K562 (cell line): ENCODE data around the gene PRKCE. TPM values are rescaled to one million over a fixed set of nuclear protein-coding genes. Genes with fewer than 3 reads are reported as not detected.

Source experiments
- ATAC-seq: fragments of 200-7000 bp; cut with Tn5 transposase; 3 replicates; pipeline ENCODE4 v1.9.1; 2020; ENCODE audit warnings: moderate library complexity
- BruUV-seq: library from RNA; stranded (reverse); fragments of 400-500 nt; replicated peaks from 2 replicates; lab custom pipeline; 2021; lab: Mats Ljungman, UMichigan
- CTCF ChIA-PET: fragments of 300-600 bp; formaldehyde crosslinking; extraction: SDS; loops from one replicate; lab custom pipeline; 2021; ENCODE audit warnings: low intra/inter-chr PET ratio; lab: Yijun Ruan, JAX
- POLR2A ChIA-PET: fragments of 300-600, 350-650 bp; sonication (Branson Sonifier 250); formaldehyde crosslinking; extraction: SDS; loops from one replicate; lab custom pipeline; 2021; ENCODE audit warnings: antibody characterized with exemption, inconsistent platforms; lab: Yijun Ruan, JAX
- DNase-seq, 4 experiments: peaks; one replicate each; pipeline versions ENCODE4 v3.0.0 to v3.0.0-alpha.2; 2011 to 2018; ENCODE audit warnings: low spot score in 3 of 4, mixed read lengths in 3 of 4; ENCODE audit errors: extremely low read depth in 1 of 4
- FAIRE-seq: peaks from 2 replicates; lab custom pipeline; 2011; peaks lifted over from hg19 to GRCh38; lab: Jason Lieb, UNC
- H2AFZ ChIP-seq: 2 replicates; pipeline ENCODE4 v1.6.0; 2011; ENCODE audit warnings: low read depth, low read length, control low read depth, inconsistent platforms
- H3K27ac ChIP-seq: fragments of 200-600 bp; 3 replicates; pipeline ENCODE4 v1.8.0; 2011; ENCODE audit warnings: low read depth, mild to moderate bottlenecking, control low read depth, inconsistent platforms, low read length, moderate library complexity, mixed read lengths; ENCODE audit errors: extremely low read depth
- H3K27me3 ChIP-seq, 2 experiments: fragments of 300-600 bp in 1 of 2; 2 replicates in 1 of 2; 3 replicates in 1 of 2; pipeline versions ENCODE4 v1.6.0 to v1.8.0; 2011; ENCODE audit warnings: inconsistent platforms in 2 of 2, low read length in 2 of 2, mild to moderate bottlenecking in 1 of 2, mixed read lengths in 1 of 2, moderate library complexity in 1 of 2; ENCODE audit not compliant: control insufficient read depth in 2 of 2, insufficient read depth in 2 of 2
- H3K36me3 ChIP-seq: fragments of 300-600 bp; 3 replicates; pipeline ENCODE4 v1.8.0; 2011; ENCODE audit warnings: mild to moderate bottlenecking, low read length, inconsistent platforms; ENCODE audit not compliant: control insufficient read depth, insufficient read depth
- H3K4me1 ChIP-seq, 2 experiments: fragments of 200-600 bp in 1 of 2; replicated peaks in 1 of 2; 2 replicates in 1 of 2; 3 replicates in 1 of 2; pipeline versions ENCODE4 v1.5.1 to v1.8.0; 2011; ENCODE audit warnings: inconsistent platforms in 2 of 2, low read length in 2 of 2, mild to moderate bottlenecking in 1 of 2, mixed read lengths in 1 of 2, moderate library complexity in 1 of 2; ENCODE audit not compliant: control insufficient read depth in 2 of 2, insufficient read depth in 2 of 2
- H3K4me2 ChIP-seq: 2 replicates; pipeline ENCODE4 v1.6.1; 2011; ENCODE audit warnings: low read length, control low read depth, inconsistent platforms, mixed read lengths; ENCODE audit not compliant: insufficient read depth
- H3K4me3 ChIP-seq: fragments of 200-600 bp; sonication (generic), shearing (Covaris generic); 2 replicates; pipeline ENCODE4 v1.5.1; 2016; ENCODE audit warnings: control low read depth, inconsistent platforms
- H3K79me2 ChIP-seq: fragments of 200-600 bp; 3 replicates; pipeline ENCODE4 v1.8.0; 2011; ENCODE audit warnings: low read length, inconsistent platforms; ENCODE audit not compliant: control insufficient read depth, insufficient read depth
- H3K9ac ChIP-seq, 2 experiments: 2 replicates each; pipeline versions ENCODE4 v1.6.0 to v1.6.1; 2011; ENCODE audit warnings: low read depth in 2 of 2, low read length in 2 of 2, control low read depth in 1 of 2, inconsistent platforms in 1 of 2, mild to moderate bottlenecking in 1 of 2, mixed read lengths in 1 of 2; ENCODE audit not compliant: insufficient read depth in 1 of 2
- H3K9me1 ChIP-seq: one replicate; pipeline ENCODE4 v1.6.0; 2011; ENCODE audit warnings: inconsistent platforms, mild to moderate bottlenecking, low read length, moderate library complexity; ENCODE audit not compliant: control insufficient read depth, insufficient read depth
- H3K9me3 ChIP-seq: replicated peaks from 2 replicates; pipeline ENCODE4 v1.5.1; 2011; ENCODE audit warnings: low read depth, low read length, inconsistent platforms; ENCODE audit not compliant: control insufficient read depth, insufficient read depth
- H4K20me1 ChIP-seq: replicated peaks from 2 replicates; pipeline ENCODE4 v1.6.1; 2011; ENCODE audit warnings: low read length, inconsistent platforms, mixed read lengths; ENCODE audit not compliant: control insufficient read depth, insufficient read depth
- BCOR ChIP-seq: fragments of 450-650 bp; IDR thresholded peaks from 2 replicates; pipeline ENCODE4 v1.6.1; 2016
- BRF1 ChIP-seq: IDR thresholded peaks from 3 replicates; pipeline ENCODE4 v1.6.1; 2011; ENCODE audit warnings: borderline replicate concordance, mild to moderate bottlenecking; ENCODE audit not compliant: insufficient read length; ENCODE audit errors: extremely low read depth
- CBFA2T2 ChIP-seq: fragments of 450-650 bp; conservative IDR thresholded peaks from 2 replicates; pipeline ENCODE4 v1.6.1; 2017; ENCODE audit warnings: mild to moderate bottlenecking
- CBFA2T3 ChIP-seq: fragments of 450-650 bp; IDR thresholded peaks from 2 replicates; pipeline ENCODE4 v1.6.1; 2017
- CREBBP ChIP-seq: IDR thresholded peaks from one replicate; pipeline ENCODE4 v1.6.1; 2012; ENCODE audit warnings: low read depth, mild to moderate bottlenecking, control low read depth, inconsistent platforms, low read length
- GATAD2B ChIP-seq: fragments of 450-650 bp; IDR thresholded peaks from 2 replicates; pipeline ENCODE4 v1.6.1; 2017; ENCODE audit warnings: mild to moderate bottlenecking, borderline replicate concordance
- HIVEP1 ChIP-seq: fragments of 250-450 bp; sonication (Bioruptor Pico); IDR thresholded peaks from 2 replicates; pipeline ENCODE4 v1.4.0; 2020; ENCODE audit warnings: mild to moderate bottlenecking
- NR2F6 ChIP-seq: fragments of 450-650 bp; formaldehyde crosslinking; IDR thresholded peaks from 2 replicates; pipeline ENCODE4 v1.4.0; 2020; ENCODE audit warnings: mild to moderate bottlenecking
- NUFIP1 ChIP-seq: fragments of 450-650 bp; IDR thresholded peaks from 2 replicates; pipeline ENCODE4 v1.6.1; 2018; ENCODE audit not compliant: partially characterized antibody
- POLR3A ChIP-seq: IDR thresholded peaks from 2 replicates; pipeline ENCODE4 v1.6.1; 2011; ENCODE audit warnings: borderline replicate concordance, mild to moderate bottlenecking, moderate library complexity; ENCODE audit not compliant: insufficient read length, insufficient read depth; ENCODE audit errors: extremely low read depth
- PTTG1 ChIP-seq: fragments of 450-650 bp; IDR thresholded peaks from 2 replicates; pipeline ENCODE4 v1.6.1; 2016; ENCODE audit warnings: low read depth, mild to moderate bottlenecking, missing genetic modification characterization, missing compliant biosample characterization
- SIN3A ChIP-seq, 2 experiments: fragments of 150-350 bp in 1 of 2; IDR thresholded peaks; 2 replicates each; pipeline ENCODE4 v1.6.1; 2011 to 2016; ENCODE audit warnings: borderline replicate concordance in 2 of 2, low read depth in 2 of 2, low read length in 2 of 2, mild to moderate bottlenecking in 2 of 2, moderate library complexity in 2 of 2; ENCODE audit not compliant: control insufficient read depth in 1 of 2
- SMARCE1 ChIP-seq: fragments of 450-650 bp; IDR thresholded peaks from 2 replicates; pipeline ENCODE4 v1.7.1; 2016; ENCODE audit warnings: mild to moderate bottlenecking
- YY1 ChIP-seq, 3 experiments: IDR thresholded peaks; 2 replicates each; pipeline ENCODE4 v1.6.1; 2011; ENCODE audit warnings: low read length in 2 of 3, mild to moderate bottlenecking in 2 of 3, moderate library complexity in 2 of 3, borderline replicate concordance in 1 of 3, control low read depth in 1 of 3, low read depth in 1 of 3; ENCODE audit not compliant: insufficient read depth in 3 of 3, insufficient replicate concordance in 2 of 3, control insufficient read depth in 1 of 3, insufficient read length in 1 of 3; ENCODE audit errors: extremely low read depth in 1 of 3
- ZEB2 ChIP-seq: fragments of 450-650 bp; IDR thresholded peaks from 2 replicates; pipeline ENCODE4 v1.6.1; 2016
- WGBS: fragments of 100-300 bp; shearing (Covaris generic); methylation state at CpG from one replicate; pipeline ENCODE4 v1.1.6; 2016; ENCODE audit warnings: low coverage, mixed read lengths; ENCODE audit not compliant: insufficient coverage; ENCODE audit errors: missing lambda C conversion rate; 5-methylcytosine and 5-hydroxymethylcytosine counted together
- in situ Hi-C: fragments of 300-500 bp; cut with MboI; formaldehyde crosslinking; loops from 4 replicates; pipeline ENCODE4 v1.15.0; 2018; ENCODE audit warnings: inconsistent platforms, mixed read lengths
- intact Hi-C: fragments of 100-400 bp; cut with micrococcal nuclease; formaldehyde crosslinking; loops from 2 replicates; pipeline ENCODE4 v1.14.2; 2022
- polyA plus RNA-seq, 8 experiments: library from polyadenylated mRNA; depleted of rRNA in 4 of 8; stranded (reverse) in 5 of 8; unstranded in 3 of 8; fragments of >200 nt; fragmentation: Nextera tagmentation in 2 of 8; fragmentation: Illumina TruSeq in 1 of 8; extraction: Ambion mirVana in 2 of 8; extraction: Trizol in 1 of 8; gene quantifications; 2 replicates each; pipeline versions ENCODE4 v1.2.1 to v1.2.3, GENCODE V29; 2011 to 2014; ENCODE audit warnings: inconsistent platforms in 1 of 8, missing spikeins in 1 of 8
- total RNA-seq, 7 experiments: library from RNA; depleted of rRNA in 6 of 7; stranded (reverse); fragments of >200 nt in 6 of 7; fragmentation: Illumina TruSeq in 2 of 7; extraction: Trizol in 2 of 7; gene quantifications; 2 replicates each; pipeline versions ENCODE4 v1.2.1 to v1.2.3, GENCODE V29; 2011 to 2021; ENCODE audit warnings: low replicate concordance in 1 of 7
- TF ChIP-seq, protein P1 (sequence below): fragments of 250-450 bp; sonication (Bioruptor Pico); IDR thresholded peaks from 2 replicates; pipeline ENCODE4 v1.4.0; 2020; ENCODE audit warnings: mild to moderate bottlenecking, moderate library complexity
- TF ChIP-seq, protein P2 (sequence below): fragments of 450-650 bp; formaldehyde crosslinking; IDR thresholded peaks from 2 replicates; pipeline ENCODE4 v1.4.0; 2020; ENCODE audit warnings: mild to moderate bottlenecking, moderate library complexity

Gene PRKCE
- total and polyA plus RNA-seq, 9 of the 15 experiments (the other 6 are each of a cell fraction or from before 2014, with no cell fraction given), result 0.06 to 1.0 (median 0.22) TPM; not detected in 1

DNA sequence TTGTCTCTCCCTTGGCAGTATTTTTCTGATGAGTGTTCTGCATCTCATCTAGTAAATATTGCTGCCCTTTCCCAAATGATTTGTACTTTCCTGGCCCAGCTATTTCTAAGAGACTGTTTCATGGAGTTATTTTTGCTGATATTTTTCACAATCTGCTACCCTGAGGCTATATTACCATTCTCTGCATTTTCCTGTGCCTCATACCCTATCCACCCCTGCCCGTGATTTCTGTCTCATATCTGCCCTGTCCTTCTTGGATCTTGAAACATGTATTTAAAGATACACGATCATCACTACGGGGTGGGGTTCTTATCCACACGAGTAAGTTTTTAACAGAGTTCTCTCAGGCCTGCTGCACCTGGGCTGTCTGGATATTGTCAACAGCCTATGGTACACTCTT lies 556.1 kb downstream of the PRKCE start:
- ATAC-seq, result no peak
- Histone ChIP-seq H3K4me3 (no peak overlapping the region), H3K9me3 (no peaks in the 10 kb centered on the region), H3K9me1 (no peaks in the 10 kb centered on the region), H3K27ac (no peak overlapping the region), H2AFZ (no peak overlapping the region), H4K20me1 (no peaks in the 10 kb centered on the region), H3K79me2 (no peaks in the 10 kb centered on the region), H3K4me1 (peaks cover 0 to 4% of the 10 kb centered on the region in 2 experiments; a peak in 3 of 5 replicates), H3K27me3 (no peaks in the 10 kb centered on the region; a peak in 1 of 5 replicates), H3K9ac (no peak overlapping the region), H3K36me3 (no peaks in the 10 kb centered on the region), H3K4me2 (no peak overlapping the region)
- in situ Hi-C loops (no loop called here), intact Hi-C loops (no loop called here)
- CTCF ChIA-PET, result no interaction called here
- 1% methylated on average over 4 of the region's 4 CpGs for WGBS
- BruUV-seq, result no TSS peak
- FAIRE-seq, result no peak
- DNase-seq, result no peak
- POLR2A ChIA-PET, result no interaction called here
- TF ChIP-seq NR2F6 (CRISPR knock-in tag) (no peak), ZEB2 (no peak), CBFA2T3 (0 out of 2 replicates have a peak, but pooled peaks have one; percentile 33), CREBBP (no peak), HIVEP1 (CRISPR knock-in tag) (no peak), SIN3A (IDR thresholded peaks at IDR 0.05; ENCODE audit: borderline replicate concordance in 2 of 2, control insufficient read depth in 1 of 2, low read depth in 2 of 2, low read length in 2 of 2) (no peak), BRF1 (no peak), GATAD2B (no peak), YY1 (IDR thresholded peaks at IDR 0.05; ENCODE audit: borderline replicate concordance in 1 of 3, control insufficient read depth in 1 of 3, extremely low read depth in 1 of 3, insufficient read depth in 3 of 3, insufficient read length in 1 of 3, insufficient replicate concordance in 2 of 3, low read depth in 1 of 3, low read length in 2 of 3) (no peak), POLR3A (no peak), NUFIP1 (no peak), BCOR (no peak), PTTG1 (tag) (no peak), CBFA2T2 (0 out of 2 replicates have a peak, but pooled peaks have one; percentile 27), SMARCE1 (no peak)
- TF ChIP-seq, protein P1, sequence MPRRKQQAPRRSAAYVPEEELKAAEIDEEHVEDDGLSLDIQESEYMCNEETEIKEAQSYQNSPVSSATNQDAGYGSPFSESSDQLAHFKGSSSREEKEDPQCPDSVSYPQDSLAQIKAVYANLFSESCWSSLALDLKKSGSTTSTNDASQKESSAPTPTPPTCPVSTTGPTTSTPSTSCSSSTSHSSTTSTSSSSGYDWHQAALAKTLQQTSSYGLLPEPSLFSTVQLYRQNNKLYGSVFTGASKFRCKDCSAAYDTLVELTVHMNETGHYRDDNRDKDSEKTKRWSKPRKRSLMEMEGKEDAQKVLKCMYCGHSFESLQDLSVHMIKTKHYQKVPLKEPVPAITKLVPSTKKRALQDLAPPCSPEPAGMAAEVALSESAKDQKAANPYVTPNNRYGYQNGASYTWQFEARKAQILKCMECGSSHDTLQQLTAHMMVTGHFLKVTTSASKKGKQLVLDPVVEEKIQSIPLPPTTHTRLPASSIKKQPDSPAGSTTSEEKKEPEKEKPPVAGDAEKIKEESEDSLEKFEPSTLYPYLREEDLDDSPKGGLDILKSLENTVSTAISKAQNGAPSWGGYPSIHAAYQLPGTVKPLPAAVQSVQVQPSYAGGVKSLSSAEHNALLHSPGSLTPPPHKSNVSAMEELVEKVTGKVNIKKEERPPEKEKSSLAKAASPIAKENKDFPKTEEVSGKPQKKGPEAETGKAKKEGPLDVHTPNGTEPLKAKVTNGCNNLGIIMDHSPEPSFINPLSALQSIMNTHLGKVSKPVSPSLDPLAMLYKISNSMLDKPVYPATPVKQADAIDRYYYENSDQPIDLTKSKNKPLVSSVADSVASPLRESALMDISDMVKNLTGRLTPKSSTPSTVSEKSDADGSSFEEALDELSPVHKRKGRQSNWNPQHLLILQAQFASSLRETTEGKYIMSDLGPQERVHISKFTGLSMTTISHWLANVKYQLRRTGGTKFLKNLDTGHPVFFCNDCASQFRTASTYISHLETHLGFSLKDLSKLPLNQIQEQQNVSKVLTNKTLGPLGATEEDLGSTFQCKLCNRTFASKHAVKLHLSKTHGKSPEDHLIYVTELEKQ (CRISPR knock-in tag), result no peak
- TF ChIP-seq, protein P2, sequence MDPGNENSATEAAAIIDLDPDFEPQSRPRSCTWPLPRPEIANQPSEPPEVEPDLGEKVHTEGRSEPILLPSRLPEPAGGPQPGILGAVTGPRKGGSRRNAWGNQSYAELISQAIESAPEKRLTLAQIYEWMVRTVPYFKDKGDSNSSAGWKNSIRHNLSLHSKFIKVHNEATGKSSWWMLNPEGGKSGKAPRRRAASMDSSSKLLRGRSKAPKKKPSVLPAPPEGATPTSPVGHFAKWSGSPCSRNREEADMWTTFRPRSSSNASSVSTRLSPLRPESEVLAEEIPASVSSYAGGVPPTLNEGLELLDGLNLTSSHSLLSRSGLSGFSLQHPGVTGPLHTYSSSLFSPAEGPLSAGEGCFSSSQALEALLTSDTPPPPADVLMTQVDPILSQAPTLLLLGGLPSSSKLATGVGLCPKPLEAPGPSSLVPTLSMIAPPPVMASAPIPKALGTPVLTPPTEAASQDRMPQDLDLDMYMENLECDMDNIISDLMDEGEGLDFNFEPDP (CRISPR knock-in tag), result no peak
